Measurements from ENCODE around the gene MTFP1.
A peak's percentile ranks its signal among the peaks of the same experiment; 100 is the strongest.
"Not testable (repeated sequence)": the region's sequence is repeated elsewhere in the genome, so short reads cannot be mapped to it uniquely, and the experiment has no call there.

The MTFP1 gene

DNA sequence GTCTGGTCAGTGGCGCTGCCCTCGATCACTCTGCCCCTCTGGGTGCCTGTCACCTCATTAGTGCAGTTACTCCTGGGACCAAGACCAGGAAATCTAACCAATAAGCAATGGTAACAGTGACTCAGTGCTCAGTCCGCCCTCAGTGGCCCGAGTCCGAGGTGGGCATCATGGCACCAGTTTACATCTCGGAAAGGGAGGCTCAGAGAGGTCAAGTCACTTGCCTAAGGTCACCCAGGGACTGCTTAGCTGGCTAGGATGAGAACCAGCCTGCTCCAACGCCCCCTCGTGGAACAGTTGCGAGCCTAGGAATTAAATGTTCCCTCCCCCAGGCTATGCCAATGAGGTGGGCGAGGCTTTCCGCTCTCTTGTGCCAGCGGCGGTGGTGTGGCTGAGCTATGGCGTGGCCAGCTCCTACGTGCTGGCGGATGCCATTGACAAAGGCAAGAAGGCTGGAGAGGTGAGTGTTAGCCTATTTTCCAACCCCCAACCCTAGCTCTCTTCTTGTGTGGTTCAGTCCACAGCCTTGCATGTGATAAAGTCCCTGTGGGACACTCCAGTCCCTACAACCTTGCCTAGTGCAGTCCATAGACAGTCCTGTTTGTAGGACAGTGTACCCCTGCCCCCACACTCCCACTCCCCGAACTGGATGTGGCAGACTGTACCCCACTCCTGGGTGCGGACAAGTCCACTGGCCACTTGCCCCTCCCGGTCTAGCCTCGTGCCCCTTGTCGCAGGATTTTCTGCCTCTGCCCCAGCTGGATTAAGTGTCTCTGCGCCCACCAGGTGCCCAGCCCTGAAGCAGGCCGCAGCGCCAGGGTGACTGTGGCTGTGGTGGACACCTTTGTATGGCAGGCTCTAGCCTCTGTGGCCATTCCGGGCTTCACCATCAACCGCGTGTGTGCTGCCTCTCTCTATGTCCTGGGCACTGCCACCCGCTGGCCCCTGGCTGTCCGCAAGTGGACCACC, 1.1 kb downstream of the MTFP1 start:
- peak; percentile 77 to 80 for DNase-seq (ENCODE audit: low read depth in 2 of 2)

DNA sequence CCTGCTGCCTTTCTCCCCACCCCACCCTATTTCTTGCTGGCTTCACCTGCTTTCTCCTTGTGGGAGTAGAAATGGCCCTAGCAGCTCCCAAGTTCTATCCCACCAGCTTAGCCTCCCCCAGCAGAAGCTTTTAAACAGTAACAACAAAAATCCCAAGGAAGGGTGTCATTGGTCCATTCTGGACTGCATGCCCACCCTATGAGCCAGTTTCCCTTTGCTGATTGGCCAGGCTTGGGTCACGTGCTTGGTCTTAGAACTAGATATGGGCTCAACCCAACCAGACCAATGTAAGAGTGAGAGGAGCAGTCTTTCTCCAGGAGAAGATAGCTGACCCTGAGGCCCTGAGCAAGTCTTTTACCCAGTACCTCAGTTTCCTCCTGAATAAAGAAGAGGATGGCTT, 2.3 kb downstream of the MTFP1 start:
- DNase-seq (ENCODE audit: low read depth in 2 of 2): no peak

DNA sequence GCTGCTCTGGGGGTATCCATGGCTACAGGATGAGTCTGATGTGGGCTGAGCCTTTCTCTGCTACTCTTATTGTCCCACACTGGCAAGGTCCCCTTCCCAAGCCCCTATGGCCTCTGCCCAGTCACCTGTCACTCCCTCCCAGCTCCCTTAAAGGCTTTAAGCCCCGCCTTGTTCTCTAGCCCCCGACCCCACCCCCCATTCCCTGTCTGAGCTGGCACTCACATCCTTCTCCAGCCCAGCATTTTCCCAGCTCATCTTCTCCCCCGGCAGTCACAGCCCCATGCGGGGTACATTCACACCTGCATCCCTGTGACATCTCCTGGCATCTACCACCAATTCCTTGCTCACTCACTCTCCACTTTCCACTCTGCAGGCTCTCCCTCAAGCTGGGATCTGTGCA, 4.3 kb downstream of the MTFP1 start:
- no peak for DNase-seq (ENCODE audit: low read depth in 2 of 2)

DNA sequence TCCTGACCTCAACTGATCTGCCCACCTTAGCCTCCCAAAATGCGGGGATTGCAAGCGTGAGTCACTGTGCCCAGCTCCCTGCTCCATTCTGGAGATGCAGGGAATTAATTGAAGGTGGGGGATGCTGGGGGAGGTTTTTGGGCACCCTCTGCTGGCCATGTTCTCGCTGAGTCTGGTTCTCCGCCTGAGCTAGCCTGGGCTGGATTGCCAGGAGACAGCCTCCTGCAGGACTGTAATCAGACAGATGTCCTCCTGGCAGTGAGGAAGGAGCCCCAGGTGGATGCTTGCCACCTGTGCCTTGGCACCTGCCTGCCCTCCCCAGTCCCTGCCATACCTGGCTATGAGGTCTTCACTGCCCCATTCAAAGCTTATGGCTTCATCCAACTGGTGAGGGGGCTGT, 5.4 kb downstream of the MTFP1 start:
- DNase-seq (ENCODE audit: low read depth in 2 of 2): no peak

DNA sequence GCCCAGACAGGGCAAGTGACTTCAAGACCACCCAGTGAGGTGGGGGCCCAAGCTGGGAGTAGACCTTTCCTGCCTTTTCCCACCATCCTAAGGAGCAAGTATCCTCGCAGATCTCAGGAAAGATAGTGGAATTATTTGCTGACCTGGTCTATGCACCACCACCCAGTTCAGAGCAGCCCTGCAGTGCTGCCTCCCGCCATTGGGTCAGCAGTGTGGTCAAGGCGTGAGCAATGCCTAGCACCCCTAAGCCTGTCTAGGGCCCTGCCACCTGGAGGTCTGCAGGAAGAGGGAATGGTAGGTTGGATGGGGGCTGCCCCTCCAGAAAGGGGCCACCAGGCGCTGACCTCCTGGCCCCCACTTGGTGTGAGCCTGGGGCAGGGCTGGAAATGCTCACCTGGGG, 6.5 kb downstream of the MTFP1 start:
- no peak for DNase-seq (ENCODE audit: low read depth in 2 of 2)

DNA sequence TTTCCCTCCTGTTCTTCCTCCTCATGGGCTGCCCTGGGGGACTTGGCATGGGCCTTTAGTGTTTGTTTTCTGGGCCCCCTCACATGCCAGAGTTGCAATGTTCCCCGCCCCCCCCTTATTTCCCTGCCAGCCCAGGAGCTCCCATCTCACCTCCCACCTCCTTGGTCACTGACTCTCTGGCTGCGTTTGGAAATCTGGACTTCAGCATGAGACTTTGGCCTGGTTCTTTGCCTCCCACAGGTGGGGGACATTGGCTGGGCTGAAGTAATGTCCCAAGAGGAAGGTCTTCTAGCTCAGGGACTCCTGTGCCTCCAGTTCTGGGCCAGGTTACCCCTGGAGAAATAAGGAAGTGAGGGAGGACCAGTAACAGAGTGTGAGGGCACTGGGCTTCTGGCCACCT, 7.0 kb downstream of the MTFP1 start:
- DNase-seq (ENCODE audit: low read depth in 2 of 2): no peak

DNA sequence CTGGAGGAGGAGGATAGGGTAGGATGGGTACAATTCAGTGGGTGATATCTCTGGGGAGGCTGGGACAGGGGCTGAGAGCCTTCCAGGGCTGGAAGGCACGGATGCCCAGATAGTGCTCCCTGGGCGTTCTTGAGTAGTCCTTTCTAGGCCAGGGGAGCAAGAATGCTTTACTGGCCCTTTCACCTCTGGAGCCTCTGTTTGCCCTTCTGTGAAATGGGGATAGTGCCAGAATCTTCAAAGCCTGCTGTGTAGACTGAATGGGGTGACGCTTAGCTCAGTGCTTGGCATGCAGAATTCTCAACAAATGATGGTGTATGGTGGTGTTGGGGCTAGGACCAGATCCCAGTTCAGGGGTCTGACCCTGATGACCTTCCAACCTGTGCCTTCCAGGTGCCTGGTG, 7.7 kb downstream of the MTFP1 start:
- no peak for DNase-seq (ENCODE audit: low read depth in 2 of 2)

DNA sequence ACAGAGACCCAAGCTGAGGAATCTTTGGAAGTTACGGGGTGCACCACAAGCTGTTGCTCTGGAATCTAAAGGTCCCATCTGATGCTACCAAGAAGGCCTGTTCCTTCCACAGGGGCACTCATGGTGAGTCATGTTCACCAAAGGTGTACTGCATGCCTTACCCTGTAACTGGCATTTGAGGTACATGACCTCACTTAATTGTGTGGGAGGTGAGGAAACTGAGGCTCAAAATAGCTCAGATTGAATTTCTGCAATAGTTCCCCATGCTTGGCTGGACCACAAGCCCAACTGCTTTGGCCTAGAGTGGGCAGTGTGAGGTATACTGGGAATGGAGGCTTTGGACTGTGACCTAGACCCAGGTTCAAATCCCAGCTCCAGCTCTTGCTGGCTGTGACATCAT, 8.2 kb downstream of the MTFP1 start:
- no peak for DNase-seq (ENCODE audit: low read depth in 2 of 2)

DNA sequence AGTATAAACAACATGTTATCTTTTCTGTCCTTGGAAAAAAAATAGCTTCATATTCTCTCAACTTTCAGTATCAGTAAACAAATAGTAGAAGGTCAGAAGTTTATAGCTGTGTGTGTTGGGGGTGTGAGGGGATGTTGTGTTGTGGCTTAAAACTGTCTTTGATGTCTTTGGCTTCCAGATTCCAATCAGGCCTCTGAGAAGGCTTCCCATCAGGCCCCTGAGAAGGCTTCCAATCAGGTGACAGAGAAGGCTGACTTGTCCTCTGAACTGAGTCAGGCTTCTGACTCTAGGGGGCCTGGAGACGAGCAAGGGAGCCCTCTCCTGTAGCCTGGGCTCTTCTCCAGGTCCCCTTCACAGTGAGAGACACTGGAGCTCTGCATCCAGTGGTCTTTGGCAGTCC, 9.3 kb downstream of the MTFP1 start:
- no peak for DNase-seq (ENCODE audit: low read depth in 2 of 2)

DNA sequence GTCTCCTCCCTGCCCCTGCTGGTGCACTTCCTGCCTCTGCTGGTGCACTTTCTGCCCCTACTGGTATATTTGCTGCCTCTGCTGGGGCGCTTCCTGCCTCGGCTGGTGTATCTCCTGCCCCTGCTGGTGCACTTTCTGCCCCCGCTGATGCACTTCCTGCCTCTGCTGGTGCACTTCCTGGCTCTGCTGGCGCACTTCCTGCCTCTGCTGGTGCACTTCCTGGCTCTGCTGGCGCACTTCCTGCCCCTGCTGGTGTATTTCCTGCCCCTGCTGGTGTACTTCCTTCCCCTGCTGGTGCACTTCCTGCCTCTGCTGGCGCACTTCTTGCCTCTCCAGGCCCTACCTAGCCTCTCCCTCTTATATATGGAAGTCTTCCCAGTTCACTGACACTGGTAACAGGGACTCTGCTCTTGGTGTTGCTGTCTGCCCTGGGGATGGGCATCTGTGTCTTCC, 10.1 kb downstream of the MTFP1 start:
- peak; percentile 73 to 75 for DNase-seq (ENCODE audit: low read depth in 2 of 2)

DNA sequence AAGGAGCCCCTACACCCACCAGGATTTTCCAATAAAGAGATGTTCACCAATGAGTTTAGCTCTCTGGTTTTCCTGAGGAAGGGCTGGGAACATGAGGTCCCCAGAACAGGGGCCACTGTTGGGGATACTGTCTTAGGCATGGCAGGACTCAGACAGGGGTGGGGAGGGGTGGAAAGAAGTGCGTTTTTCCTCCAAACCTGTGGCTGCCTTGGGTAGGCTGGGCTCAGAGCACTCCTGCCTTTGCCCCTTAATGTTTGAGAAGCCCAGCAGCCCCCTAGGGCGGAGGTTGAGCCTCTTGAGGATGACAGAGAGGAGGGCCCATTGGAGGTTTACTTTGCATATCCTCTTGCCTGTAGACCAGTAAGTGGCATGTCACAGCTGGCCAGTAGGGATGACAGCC, 10.6 kb downstream of the MTFP1 start:
- no peak for DNase-seq (ENCODE audit: low read depth in 2 of 2)

DNA sequence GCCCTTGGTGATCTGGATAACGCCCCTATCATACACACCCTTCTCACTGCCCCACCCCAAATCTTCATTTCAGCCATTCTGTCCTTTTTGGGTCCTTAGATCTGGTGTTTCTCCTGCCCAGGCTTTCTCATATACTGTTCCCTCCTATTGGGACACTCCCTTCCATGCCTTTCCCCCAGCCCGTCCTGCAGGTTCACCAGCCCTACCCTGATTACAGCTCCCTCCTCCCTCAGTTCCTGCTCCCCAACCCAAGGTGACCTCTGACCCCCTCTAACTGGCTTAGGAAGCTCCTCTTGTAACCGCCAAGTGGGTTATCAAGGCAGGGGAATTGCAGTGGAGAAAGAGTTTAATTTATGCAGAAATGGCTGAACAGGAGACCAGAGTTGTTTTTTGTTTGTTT, 13.0 kb downstream of the MTFP1 start:
- DNase-seq (ENCODE audit: low read depth in 2 of 2): no peak

DNA sequence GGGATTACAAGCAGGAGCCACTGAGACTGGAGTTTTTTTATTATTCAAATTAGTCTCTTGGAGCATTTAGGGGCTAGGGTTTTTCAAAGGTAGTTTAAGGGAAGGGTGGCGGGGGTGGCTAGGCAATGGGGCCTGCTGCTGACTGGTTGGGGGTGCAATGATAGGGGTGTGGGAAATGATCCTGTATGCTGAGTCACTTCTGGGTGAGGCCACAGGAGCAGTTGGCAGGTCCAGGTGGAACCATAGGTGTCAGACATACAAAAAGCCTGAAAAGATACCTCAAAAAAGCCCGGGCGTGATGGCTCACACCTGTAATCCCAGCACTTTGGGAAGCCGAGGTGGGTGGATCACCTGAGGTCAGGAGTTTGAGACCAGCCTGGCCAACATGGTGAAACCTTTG, 13.7 kb downstream of the MTFP1 start:
- no peak for DNase-seq (ENCODE audit: low read depth in 2 of 2)

DNA sequence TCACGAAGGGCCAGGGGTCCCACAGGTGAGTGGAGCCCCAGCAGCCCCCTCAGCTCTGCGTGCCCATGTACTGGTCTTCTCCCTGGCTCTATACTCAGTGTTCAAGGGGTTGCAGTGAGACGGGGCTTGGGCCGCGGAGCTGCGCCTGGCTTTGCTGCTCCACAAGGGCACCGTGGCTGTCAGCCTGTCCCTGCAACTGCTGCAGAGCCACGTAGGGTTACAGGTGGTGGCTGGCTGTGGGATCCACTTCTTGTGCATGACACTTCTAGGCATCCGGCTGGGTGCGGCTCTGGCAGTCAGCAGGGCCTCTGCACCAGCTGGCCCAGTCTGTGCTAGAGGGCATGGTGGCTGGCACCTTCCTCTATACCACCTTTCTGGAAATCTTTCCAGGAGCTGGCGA, 14.3 kb downstream of the MTFP1 start:
- no peak for DNase-seq (ENCODE audit: low read depth in 2 of 2)

DNA sequence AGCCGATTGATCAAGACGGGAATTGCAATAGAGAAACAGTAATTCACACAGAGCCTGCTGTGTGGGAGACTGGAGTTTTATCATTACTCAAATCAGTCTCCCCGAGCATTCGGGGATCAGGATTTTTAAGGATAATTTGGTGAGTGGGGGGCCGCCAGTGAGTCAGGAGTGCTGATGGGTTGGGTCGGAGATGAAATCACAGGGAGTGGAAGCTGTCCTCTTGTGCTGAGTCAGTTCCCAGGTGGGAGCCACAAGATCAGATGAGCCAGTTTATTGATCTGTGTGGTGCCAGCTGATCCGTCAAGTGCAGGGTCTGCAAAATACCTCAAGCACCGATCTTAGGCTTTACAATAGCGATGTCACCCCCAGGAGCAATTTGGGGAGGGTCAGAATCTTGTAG, 15.5 kb downstream of the MTFP1 start:
- no peak for DNase-seq (ENCODE audit: low read depth in 2 of 2)

DNA sequence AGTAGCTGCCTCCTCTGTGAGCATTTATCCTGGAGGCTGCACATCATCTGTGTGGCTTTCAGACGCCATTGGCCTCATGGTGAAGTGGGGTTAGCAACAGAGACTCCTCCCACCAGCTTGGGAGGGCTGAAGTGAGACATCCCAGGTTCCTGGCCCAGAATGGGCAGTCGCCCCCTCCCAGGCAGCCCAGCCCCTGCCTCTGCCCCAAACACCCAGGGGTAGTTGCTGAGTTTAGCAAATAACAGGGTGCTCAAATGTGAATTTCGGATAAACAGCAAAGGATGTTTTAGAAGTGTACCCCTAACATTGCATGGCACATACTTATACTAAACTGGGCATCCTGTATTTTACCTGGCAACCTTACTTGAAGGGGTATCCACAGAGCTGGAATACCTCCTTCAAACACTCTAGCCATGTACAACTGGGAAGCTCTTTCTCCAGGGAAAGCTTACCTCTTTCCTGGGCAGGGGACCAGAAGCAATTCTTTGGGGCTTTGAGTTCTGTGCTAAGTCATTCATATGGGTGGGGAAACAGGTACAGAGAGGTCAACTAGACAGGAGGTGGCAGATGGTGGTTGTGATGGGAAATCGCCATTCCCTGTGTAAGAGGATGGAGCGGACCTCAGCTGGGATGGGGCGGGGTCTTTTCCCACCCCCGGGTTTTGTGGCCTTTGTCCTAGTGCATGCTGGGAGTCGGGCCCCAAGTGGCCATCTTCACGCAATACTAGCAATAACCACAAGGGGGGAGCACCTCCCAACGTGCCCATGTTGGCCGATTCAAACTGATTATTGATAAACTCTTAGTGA, 19.3 kb downstream of the MTFP1 start:
- DNase-seq (ENCODE audit: low read depth in 2 of 2): no peak

DNA sequence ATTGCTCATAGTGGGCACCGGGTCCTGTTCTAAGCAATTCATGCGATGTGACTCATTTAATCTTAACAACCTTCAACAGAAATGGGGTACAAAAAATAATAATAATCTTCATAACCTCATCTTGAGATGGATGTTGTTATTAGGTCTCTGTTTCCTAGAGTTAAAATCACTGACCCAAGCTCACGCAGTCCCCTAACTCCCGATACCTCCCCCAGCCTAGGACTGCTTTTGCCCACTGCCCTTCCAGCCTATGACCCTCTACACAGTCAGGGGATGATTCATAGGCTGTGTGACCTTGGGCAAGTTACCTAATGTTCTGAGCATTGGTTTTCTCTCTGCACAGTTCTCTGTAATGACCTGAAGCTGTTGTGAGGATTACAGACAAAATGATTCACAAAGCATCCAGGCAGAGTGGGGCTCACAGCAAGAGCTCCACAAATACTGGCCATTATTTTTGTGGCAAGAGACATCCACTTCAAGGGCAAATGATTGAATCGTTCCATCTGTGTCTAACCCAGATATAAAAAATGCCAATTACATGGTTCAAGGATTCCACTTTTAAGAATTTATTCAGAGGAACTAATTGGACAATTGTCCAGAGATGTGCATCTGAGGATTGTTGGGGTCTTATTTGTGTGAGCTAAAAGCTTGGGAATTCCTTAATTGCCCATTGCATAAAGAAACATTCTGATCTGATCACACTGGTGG, 20.0 kb downstream of the MTFP1 start:
- no peak for DNase-seq (ENCODE audit: low read depth in 2 of 2)

DNA sequence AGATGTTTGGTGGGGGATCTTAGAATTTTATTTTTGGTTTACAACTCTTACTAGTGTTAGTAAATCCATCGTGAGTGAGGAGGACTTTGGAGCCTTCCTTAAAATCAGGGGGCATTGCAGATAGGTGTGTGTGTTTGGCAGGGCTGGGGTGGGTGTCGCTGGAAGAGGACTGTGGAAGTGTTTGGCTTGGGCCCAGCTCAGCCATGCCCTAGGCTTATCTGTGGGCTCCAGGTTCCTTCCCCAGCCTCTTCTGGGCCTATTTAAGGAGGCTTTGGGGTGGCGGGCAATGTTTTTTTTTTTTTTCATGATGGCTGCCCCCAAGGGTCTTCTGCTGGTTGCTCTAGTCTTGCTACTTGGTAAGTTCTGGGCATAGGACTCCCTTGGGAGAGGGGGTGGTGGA, 22.1 kb downstream of the MTFP1 start:
- DNase-seq (ENCODE audit: low read depth in 2 of 2): no peak

DNA sequence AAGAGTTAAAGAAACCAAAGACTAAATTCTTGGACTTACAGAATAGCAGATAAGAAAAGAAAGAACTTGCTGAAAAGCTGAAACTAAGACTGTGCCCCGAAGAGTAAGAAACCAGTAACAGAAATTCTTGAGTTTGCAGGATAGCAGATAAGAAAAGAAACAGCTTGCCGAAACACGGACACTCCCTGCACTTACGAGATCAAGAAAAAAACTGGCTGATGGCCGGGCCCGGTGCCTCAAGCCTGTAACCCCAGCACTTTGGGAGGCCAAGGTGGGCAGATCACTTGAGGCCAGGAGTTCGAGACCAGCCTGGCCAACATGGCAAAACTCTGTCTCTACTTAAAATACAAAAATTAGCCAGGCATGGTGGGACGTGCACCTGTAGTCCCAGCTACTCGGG, 25.9 kb downstream of the MTFP1 start:
- not testable (repeated sequence) for DNase-seq (ENCODE audit: low read depth in 2 of 2)

DNA sequence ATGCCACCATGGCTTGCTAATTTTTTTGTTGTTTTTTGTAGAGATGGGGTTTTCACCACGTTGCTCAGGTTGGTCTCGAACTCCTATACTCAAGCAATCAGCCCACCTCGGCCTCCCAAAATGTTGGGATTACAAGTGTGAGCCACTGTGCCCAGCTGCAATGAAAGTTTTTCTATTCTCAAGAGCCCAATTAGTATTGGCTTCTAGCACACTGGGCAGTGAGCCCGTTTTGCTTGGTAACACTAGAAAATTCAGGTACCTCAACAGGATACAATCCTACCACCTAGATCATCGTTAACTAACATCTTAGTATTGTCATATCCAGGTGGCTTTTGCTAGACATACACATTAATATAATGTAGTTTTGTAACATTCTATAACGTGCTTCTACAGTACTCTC, 27.3 kb downstream of the MTFP1 start:
- no peak for DNase-seq (ENCODE audit: low read depth in 2 of 2)

DNA sequence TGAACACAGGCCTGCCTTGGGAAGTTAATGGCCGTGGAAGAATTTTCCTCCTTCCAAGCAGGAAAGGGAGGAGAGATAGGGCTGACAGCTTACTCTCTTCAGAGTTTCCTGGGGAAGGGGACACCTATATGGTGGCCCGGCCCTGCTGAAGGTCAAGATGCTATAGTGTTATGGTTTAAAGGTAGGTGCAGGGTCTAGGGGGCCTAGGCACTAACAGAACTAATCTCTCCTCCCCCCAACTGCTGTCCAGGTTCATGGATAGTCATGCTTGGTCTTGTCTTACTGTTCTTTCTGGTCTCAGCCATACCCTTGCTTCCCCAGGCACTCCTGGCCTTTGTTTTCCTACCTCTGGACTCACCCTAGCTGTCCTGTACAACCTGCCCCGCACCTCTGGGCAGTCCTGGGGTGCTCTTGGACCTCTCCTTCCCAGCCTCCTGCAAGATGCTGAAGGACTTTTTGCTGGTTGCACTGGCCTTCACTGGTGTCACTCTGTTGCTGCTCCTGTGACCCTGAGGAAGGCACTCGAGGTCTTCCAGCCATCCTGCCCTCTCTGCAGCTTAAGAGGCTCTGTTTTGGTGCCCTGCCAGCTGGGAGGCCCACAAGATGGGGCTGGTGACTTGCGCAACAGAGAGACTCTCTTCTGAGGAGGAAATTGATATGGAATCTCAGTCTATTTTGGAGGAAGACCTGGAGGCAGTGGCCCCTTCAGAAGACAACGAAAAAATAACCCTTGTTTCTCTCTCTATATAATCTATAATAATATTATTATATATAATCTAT, 28.4 kb downstream of the MTFP1 start:
- no peak for DNase-seq (ENCODE audit: low read depth in 2 of 2)

All from stimulated activated CD8-positive, alpha-beta memory T cell treated with anti-CD3 and anti-CD28 coated beads, Interleukin-7, amount 100 ng/mL, for 4 hours (primary cell).